Dermis microvascular lymphatic vessel endothelial cell (primary cell): ENCODE measurements around the gene NXF3. TPM values are rescaled to one million over a fixed set of nuclear protein-coding genes. Genes with fewer than 3 reads are reported as not detected.
"Not testable (repeated sequence)": the region's sequence is repeated elsewhere in the genome, so short reads cannot be mapped to it uniquely, and the experiment has no call there.

Experiments used
- DNase-seq, 2 donors: peaks; one replicate each; pipeline versions ENCODE4 v3.0.0 to v3.0.0-alpha.2; 2010; ENCODE audit warnings: low read depth in 2 of 2
- total RNA-seq: library from RNA; depleted of rRNA; stranded (reverse); fragments of >200 nt; gene quantifications from 2 replicates; pipeline ENCODE4 v1.2.1, GENCODE V29; 2014

The NXF3 gene
- total RNA-seq = not detected in 2 replicates

GRCh38 chrX:103092942-103093341, at the start of gene NXF3:
Gene NXF3, minus strand, starts transcription at chrX:103093143. Its CDS starts 120 bp downstream, at chrX:103093023.
- no peak for DNase-seq

DNA sequence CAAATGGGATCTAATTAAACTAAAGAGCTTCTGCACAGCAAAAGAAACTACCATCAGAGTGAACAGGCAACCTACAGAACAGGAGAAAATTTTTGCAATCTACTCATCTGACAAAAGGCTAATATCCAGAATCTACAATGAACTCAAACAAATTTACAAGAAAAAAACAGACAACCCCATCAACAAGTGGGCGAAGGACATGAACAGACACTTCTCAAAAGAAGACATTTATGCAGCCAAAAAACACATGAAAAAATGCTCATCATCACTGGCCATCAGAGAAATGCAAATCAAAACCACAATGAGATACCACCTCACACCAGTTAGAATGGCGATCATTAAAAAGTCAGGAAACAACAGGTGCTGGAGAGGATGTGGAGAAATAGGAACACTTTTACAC, 43.6 kb upstream of the NXF3 start:
- DNase-seq = not testable (repeated sequence)

DNA sequence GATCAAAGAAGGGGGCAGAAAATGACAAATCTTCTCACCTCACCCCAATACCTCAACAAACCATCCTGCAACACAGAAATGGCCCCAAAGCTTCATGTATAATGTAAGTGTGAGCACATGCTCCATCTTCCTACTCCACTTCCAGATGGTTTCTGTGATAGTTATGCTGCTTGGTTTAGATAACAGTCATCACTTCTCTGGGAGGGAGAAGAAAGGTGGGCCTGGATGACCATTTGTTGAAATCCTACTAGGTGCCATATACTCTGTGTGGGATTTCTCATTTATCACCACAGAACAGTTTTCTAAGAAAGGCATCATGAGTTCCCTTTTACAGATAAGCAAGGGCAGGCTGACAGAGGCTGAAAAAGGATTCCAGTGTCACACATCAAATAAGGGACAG, 31.3 kb upstream of the NXF3 start:
- no peak for DNase-seq

- no peak for DNase-seq
Observed at GRCh38 chrX:103120748-103121147, 27.8 kb upstream of the NXF3 start.

DNA sequence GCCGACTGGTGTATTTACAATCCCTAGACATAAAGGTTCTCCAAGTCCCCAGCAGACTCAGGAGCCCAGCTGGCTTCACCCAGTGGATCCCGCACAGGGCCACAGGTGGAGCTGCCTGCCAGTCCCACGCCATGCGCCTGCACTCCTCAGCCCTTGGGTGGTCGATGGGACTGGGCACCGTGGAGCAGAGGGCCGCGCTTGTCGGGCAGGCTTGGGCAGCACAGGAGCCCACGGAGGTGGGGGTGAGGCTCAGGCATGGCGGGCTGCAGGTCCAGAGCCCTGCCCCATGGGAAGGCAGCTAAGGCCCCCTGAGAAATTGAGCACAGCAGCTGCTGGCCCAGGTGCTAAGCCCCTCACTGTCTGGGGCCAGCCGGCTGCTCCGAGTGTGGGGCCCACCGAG, 24.0 kb upstream of the NXF3 start:
- DNase-seq = not testable (repeated sequence)

DNA sequence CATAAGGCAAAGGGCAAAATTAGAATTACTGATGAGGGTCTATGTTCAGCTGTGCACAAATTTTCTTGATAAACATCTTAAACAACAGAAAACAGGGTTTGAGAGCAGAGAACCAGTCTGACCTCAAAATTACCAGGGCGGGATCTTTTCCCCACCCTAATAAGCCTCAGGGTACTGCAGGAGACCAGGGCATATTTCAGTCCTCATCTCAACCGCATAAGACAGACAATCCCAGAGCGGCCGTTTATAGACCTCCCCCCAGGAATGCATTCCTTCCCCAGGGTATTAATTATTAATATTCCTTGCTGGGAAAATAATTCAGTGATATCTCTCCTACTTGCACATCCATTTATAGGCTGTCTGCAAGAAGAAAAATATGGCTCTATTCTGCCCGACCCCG, 16.6 kb upstream of the NXF3 start:
- not testable (repeated sequence) for DNase-seq

DNA sequence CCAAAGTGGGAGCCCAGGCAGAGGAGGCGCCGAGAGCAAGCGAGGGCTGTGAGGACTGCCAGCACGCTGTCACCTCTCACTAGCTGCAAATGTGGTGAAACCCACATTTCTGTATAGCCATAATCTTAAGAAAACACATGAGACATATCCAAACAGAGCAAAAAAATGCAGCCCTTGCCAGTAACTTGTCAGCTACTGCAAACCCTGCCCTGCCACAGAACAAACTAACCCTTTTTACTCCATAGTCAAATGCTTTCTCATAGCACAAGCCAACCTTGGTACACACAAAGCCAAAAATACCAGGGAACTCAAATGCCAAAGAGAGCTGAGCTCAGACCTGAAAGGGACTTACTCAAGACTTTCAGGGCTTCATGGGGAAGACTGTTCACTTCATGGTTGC, 14.9 kb upstream of the NXF3 start:
- no peak for DNase-seq

DNA sequence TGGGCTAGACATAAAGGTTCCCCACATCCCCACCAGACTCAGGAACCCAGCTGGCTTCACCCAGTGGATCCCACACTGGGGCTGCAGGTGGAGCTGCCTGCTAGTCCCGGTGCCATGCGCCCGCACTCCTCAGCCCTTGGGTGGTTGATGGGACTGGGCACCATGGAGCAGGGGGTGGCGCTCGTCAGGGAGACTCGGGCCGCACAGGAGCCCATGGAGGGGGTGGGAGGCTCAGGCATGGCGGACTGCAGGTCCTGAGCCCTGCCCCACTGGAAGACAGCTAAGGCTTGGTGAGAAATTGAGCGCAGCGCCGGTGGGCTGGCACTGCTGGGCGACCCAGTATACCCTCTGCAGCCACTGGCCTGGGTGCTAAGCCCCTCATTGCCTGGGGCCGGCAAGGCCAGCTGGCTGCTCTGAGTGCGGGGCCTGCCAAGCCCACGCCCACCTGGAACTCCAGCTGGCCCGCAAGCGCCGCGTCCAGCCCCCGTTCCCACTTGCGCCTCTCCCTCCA, 14.3 kb upstream of the NXF3 start:
- DNase-seq = not testable (repeated sequence)

DNA sequence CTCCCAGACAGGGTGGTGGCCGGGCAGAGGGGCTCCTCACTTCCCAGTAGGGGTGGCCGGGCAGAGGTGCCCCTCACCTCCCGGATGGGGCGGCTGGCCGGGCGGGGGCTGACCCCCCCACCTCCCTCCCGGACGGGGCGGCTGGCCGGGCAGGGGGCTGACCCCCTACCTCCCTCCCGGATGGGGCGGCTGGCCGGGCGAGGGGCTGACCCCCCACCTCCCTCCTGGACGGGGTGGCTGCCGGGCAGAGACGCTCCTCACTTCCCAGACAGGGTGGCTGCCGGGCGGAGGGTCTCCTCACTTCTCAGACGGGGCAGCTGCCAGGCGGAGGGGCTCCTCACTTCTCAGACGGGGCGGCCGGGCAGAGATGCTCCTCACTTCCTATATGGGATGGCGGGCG, 11.4 kb upstream of the NXF3 start:
- DNase-seq = not testable (repeated sequence)

DNA sequence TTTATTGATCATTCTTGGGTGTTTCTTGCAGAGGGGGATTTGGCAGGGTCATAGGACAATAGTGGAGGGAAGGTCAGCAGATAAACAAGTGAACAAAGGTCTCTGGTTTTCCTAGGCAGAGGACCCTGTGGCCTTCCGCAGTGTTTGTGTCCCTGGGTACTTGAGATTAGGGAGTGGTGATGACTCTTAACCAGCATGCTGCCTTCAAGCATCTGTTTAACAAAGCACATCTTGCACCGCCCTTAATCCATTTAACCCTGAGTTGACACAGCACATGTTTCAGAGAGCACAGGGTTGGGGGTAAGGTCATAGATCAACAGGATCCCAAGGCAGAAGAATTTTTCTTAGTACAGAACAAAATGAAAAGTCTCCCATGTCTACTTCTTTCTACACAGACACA, 10.9 kb upstream of the NXF3 start:
- DNase-seq = not testable (repeated sequence)

DNA sequence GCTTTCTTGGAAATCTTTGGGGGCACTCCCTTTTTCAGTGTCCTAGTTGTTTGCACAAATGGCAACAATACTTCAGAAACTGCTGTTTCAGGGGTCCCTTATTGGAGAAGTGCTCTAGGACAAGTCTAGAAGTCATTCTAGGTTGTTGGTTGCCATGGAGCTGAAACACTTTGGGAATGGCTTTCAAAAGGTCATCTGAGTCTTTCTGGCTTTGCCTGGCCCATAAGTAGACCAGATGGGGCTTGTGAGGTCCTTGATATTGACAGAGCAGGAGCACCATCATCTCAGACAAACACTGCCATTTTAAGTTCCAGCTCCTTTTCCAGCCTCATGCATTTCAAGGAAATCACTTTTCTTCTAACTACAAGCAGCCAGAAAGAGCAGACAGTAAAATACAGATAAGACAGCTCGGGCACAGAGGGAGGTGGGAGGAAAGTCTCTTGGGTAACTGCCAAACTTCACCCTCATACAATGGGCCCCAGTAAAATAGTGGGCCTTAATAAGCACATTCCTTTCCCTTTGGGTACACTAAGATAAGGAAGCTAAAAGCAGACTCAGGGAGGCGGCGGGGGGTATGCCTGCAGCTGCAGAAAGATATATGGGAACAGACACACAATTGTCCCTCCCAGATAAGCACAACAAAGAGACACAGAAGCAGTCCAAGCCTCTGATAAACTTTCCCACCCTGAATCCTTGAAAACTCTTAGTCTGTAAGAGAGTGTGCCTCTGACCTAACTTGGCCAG, 8.5 kb upstream of the NXF3 start:
- DNase-seq = no peak

- no peak for DNase-seq
Observed at GRCh38 chrX:103100484-103100883, 7.5 kb upstream of the NXF3 start.

DNA sequence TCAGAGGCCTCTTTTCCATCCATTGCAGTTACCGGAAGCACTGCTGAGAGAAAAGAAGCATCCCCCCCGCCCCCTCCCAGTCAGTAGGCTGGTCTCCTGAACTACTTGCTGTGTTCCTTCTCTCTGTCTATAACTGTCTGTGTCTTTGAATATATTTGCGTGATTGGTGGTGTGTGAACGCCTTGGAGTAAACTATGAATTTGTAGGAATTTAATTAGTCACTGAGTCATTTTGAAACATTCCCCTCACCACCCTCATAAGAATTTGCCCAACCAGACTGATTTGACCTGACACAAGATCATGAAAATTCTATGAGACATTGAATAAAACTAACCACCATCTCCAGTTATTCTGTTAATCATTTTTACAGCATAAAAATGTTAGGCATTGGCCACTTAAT, 6.7 kb upstream of the NXF3 start:
- no peak for DNase-seq

DNA sequence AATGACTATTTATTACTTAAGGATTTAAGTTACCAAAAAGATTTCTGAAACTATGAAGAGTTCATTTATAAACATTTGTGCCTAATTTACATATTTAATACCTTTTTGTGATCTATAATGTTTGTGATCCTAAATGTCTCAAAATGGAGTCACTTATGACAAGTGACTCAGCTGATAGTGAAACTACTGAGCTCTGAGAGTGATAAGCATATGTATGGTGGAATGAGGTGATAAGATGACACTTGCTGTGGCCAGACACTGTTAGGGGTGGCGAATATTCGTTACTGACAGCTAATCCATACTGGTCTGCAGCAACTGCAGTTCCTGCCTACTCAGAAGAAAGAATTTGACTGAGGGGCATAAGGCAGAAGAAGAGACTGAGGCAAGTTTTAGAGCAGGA, 5.5 kb upstream of the NXF3 start:
- DNase-seq = no peak

- no peak for DNase-seq
Observed at GRCh38 chrX:103081051-103081450, 11.9 kb downstream of the NXF3 start.

DNA sequence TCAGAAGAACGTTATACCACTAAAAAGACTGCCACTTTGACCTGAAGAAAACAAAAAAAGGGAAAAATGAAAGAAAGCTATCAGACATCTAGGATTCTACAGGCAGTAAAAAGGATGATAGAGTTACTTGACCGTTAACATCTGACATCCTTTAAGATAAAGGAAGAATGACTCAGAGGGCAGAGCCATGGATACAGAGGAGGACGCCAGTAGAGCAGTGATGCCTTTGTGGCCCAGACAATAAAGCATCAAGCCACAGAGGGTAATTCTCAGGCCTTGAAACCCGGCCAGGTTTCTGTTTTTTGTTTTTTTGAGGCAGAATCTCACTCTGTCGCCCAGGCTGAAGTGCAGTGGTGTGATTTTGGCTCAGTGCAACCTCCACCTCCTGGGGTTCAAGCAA, 19.5 kb downstream of the NXF3 start:
- DNase-seq = no peak

DNA sequence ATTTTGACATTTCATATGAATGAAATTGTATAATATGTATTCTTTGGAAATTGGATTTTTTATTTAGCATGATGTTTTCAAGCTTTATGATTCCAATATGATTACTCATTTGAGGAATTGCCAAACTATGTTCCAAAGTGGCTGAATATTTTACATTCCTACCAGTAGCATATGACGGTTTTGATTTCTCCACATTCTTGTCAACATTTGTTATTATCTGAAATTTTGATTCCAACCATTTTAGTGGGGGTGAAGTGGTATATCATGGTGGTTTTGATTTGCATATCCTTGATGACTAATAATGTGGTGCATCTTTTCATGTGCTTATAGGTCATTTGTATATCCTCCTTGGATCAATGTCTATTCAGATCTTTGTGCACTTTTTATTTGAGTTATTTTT, 26.3 kb downstream of the NXF3 start:
- DNase-seq = no peak

GRCh38 chrX:103063918-103064434, 29.0 kb downstream of the NXF3 start, which contains the start of gene BEX1:
Gene BEX1, minus strand, starts transcription at chrX:103064171. Its CDS starts 897 bp downstream, at chrX:103063274.
- DNase-seq = no peak

- peak in 1 of 2 donors; percentile 30 for DNase-seq
Observed at GRCh38 chrX:103063191-103063845, 29.6 kb downstream of the NXF3 start.

DNA sequence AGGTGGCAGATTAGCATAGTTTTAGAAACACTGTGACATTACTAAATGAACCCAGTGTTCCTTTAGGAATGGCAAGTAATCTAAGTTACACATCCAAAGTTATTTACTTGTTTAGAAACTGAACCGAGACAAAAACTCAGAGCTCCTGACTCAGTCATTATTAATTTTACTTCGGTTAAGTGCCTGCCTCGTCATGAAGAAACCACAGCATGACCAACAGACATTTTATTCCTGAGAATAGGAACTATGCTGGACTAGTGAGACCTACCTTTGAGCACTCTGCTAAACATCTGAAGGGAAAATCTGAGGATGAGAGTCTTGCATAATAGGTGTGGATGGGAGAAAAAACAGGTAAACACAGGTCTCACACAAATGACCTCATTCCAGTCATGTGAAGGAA, 31.5 kb downstream of the NXF3 start:
- DNase-seq = no peak

GRCh38 chrX:103056902-103057301, 36.0 kb downstream of the NXF3 start:
- no peak for DNase-seq

DNA sequence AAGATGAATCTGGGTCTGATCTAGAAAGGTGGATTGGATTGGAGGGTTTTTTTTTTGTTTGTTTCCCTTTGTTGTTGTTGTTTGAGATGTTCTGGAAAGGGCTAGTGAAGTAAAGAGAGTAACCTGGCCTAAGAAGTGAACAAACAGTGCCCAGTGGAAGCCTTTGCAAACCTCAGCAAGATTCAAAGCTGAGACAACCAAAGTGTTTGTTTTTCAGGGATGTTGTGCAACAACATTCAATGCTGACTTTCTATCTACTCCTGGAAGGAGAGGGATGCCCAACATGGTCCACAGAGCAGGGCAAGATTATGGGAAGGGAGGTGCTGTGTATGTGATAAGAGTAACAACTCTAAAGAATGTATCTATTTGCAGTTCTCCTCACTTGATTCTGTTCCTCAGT, 40.3 kb downstream of the NXF3 start:
- no peak for DNase-seq
